ENCODE measurements around the gene RFX5. TPM values are rescaled to one million over a fixed set of nuclear protein-coding genes. Genes with fewer than 3 reads are reported as not detected.

Gene RFX5
- total and polyA plus RNA-seq, 9 of the 15 experiments (the other 6 are each of a cell fraction or from before 2014, with no cell fraction given): 3.8 to 48.2 (median 32.2) TPM

DNA sequence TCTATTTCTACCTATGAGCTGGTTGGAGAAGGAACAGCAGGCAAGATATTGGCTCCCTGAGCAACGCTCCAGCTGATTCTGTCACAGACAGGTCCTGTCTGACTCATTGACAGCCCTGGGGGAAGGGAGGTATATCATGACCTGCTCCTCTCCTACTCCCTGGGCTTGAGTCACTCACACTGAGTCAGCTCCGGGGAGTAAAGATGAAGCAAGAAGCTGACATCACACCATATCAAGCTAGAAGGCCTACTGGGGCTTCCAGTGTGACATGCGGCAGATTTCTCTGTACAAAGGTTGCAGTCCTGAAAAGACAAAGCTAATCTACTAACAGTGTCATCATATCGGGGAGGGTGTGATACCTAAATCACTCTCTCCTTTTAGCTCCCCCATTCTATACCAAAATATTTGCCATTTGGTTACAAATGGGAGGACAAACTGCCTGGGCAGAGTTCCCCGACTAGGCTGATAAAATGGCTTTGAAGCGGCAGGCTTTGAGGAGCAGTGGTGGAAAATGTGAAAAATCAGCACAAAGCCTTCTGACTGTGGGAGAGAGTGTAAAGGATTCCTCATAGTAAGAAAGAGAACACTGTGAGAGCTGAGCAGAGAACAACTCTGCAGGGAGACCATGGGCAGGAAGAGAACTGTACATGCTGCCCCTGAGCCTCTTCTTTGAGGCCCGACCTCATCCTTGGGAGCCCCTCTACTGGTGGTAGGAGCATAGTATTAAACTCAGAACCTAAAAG is 35.3 kb downstream of the RFX5 start (continued):
- TF ChIP-seq, protein P1, sequence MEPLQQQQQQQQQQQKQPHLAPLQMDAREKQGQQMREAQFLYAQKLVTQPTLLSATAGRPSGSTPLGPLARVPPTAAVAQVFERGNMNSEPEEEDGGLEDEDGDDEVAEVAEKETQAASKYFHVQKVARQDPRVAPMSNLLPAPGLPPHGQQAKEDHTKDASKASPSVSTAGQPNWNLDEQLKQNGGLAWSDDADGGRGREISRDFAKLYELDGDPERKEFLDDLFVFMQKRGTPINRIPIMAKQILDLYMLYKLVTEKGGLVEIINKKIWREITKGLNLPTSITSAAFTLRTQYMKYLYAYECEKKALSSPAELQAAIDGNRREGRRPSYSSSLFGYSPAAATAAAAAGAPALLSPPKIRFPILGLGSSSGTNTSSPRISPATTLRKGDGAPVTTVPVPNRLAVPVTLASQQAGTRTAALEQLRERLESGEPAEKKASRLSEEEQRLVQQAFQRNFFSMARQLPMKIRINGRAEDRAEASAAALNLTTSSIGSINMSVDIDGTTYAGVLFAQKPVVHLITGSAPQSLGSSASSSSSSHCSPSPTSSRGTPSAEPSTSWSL (CRISPR knock-in tag; IDR thresholded peaks at IDR 0.05; ENCODE audit: borderline replicate concordance): no peak
- TF ChIP-seq HDAC2 (IDR thresholded peaks at IDR 0.05): peak; percentile 83; the same call in 1 of the 2 replicates
- TF ChIP-seq, protein P2, sequence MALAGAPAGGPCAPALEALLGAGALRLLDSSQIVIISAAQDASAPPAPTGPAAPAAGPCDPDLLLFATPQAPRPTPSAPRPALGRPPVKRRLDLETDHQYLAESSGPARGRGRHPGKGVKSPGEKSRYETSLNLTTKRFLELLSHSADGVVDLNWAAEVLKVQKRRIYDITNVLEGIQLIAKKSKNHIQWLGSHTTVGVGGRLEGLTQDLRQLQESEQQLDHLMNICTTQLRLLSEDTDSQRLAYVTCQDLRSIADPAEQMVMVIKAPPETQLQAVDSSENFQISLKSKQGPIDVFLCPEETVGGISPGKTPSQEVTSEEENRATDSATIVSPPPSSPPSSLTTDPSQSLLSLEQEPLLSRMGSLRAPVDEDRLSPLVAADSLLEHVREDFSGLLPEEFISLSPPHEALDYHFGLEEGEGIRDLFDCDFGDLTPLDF (CRISPR knock-in tag; IDR thresholded peaks at IDR 0.05): no peak
- TF ChIP-seq SRSF3 (IDR thresholded peaks at IDR 0.05; ENCODE audit: insufficient read depth, low read length): no peak
- TF ChIP-seq ZNF780A (CRISPR knock-in tag; IDR thresholded peaks at IDR 0.05): no peak
- TF ChIP-seq MCM2 (IDR thresholded peaks at IDR 0.05; ENCODE audit: low read depth): no peak
- TF ChIP-seq, protein P3, sequence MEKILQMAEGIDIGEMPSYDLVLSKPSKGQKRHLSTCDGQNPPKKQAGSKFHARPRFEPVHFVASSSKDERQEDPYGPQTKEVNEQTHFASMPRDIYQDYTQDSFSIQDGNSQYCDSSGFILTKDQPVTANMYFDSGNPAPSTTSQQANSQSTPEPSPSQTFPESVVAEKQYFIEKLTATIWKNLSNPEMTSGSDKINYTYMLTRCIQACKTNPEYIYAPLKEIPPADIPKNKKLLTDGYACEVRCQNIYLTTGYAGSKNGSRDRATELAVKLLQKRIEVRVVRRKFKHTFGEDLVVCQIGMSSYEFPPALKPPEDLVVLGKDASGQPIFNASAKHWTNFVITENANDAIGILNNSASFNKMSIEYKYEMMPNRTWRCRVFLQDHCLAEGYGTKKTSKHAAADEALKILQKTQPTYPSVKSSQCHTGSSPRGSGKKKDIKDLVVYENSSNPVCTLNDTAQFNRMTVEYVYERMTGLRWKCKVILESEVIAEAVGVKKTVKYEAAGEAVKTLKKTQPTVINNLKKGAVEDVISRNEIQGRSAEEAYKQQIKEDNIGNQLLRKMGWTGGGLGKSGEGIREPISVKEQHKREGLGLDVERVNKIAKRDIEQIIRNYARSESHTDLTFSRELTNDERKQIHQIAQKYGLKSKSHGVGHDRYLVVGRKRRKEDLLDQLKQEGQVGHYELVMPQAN (IDR thresholded peaks at IDR 0.05; ENCODE audit: borderline replicate concordance): peak; percentile 97
- TF ChIP-seq, protein P4, sequence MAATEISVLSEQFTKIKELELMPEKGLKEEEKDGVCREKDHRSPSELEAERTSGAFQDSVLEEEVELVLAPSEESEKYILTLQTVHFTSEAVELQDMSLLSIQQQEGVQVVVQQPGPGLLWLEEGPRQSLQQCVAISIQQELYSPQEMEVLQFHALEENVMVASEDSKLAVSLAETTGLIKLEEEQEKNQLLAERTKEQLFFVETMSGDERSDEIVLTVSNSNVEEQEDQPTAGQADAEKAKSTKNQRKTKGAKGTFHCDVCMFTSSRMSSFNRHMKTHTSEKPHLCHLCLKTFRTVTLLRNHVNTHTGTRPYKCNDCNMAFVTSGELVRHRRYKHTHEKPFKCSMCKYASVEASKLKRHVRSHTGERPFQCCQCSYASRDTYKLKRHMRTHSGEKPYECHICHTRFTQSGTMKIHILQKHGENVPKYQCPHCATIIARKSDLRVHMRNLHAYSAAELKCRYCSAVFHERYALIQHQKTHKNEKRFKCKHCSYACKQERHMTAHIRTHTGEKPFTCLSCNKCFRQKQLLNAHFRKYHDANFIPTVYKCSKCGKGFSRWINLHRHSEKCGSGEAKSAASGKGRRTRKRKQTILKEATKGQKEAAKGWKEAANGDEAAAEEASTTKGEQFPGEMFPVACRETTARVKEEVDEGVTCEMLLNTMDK (IDR thresholded peaks at IDR 0.05; ENCODE audit: borderline replicate concordance, insufficient read depth, low read depth, low read length, poor library complexity, severe bottlenecking): no peak
- no peak for TF ChIP-seq RBM25 (IDR thresholded peaks at IDR 0.05; ENCODE audit: low read depth, low read length, severe bottlenecking)
- TF ChIP-seq CEBPG (CRISPR knock-in tag; IDR thresholded peaks at IDR 0.05): peak; percentile 100
- peak; percentile 98 to 99 for TF ChIP-seq CEBPG (tag; conservative IDR thresholded peaks at IDR 0.05 in 1 of 2, IDR thresholded peaks at IDR 0.05 in 1 of 2)
- peak; percentile 91 for TF ChIP-seq BACH1 (tag; IDR thresholded peaks at IDR 0.05)
- TF ChIP-seq MEF2A (IDR thresholded peaks at IDR 0.05; ENCODE audit: control insufficient read depth, low read depth, low read length): no peak
- TF ChIP-seq C11orf30 (IDR thresholded peaks at IDR 0.05; ENCODE audit: low read depth): peak; percentile 82
- TF ChIP-seq POLR2H (tag; IDR thresholded peaks at IDR 0.05; ENCODE audit: low read depth): peak; percentile 69
- TF ChIP-seq HMG20A (CRISPR knock-in tag; conservative IDR thresholded peaks at IDR 0.05): no peak
- no peak for TF ChIP-seq HOXB6 (CRISPR knock-in tag; IDR thresholded peaks at IDR 0.05; ENCODE audit: borderline replicate concordance)
- peak; percentile 49 for TF ChIP-seq MXI1 (IDR thresholded peaks at IDR 0.05; ENCODE audit: low read depth, low read length)
- TF ChIP-seq PURB (CRISPR knock-in tag; IDR thresholded peaks at IDR 0.05; ENCODE audit: low read depth): no peak
- TF ChIP-seq FOXJ2 (tag; IDR thresholded peaks at IDR 0.05): peak; percentile 79; the same call in 1 of the 2 replicates
- TF ChIP-seq XRCC3 (IDR thresholded peaks at IDR 0.05): no peak

Data from K562 (cell line).